GM23338 (cell line): Measurements from ENCODE around the gene BSND.

ENCODE experiments used
- CTCF ChIP-seq, 2 experiments: fragments of 200-600 bp in 1 of 2; sonication (generic) in 1 of 2; conservative IDR thresholded peaks; 2 replicates each; pipeline versions ENCODE4 v1.5.1 to v1.6.1; 2016 to 2017; ENCODE audit warnings: antibody characterized with exemption in 2 of 2, low read depth in 2 of 2, mild to moderate bottlenecking in 2 of 2, moderate library complexity in 1 of 2
- EZH2 ChIP-seq: fragments of 200-600 bp; sonication (generic); IDR thresholded peaks from one replicate; pipeline ENCODE4 v1.8.0; 2017; ENCODE audit warnings: antibody characterized with exemption, mild to moderate bottlenecking, low read depth; ENCODE audit not compliant: unreplicated experiment
- EZH2phosphoT487 ChIP-seq: fragments of 200-600 bp; sonication (generic); IDR thresholded peaks from one replicate; pipeline ENCODE4 v1.8.1; 2018; ENCODE audit warnings: antibody characterized with exemption; ENCODE audit not compliant: unreplicated experiment
- JUNB ChIP-seq: IDR thresholded peaks from one replicate; pipeline ENCODE4 v1.6.1; 2016; ENCODE audit warnings: antibody characterized with exemption; ENCODE audit not compliant: unreplicated experiment
- POLR2AphosphoS5 ChIP-seq: IDR thresholded peaks from 2 replicates; pipeline ENCODE4 v1.6.1; 2016; ENCODE audit warnings: antibody characterized with exemption, low read depth
- REST ChIP-seq: IDR thresholded peaks from one replicate; pipeline ENCODE4 v1.6.1; 2018; ENCODE audit warnings: antibody characterized with exemption; ENCODE audit not compliant: unreplicated experiment

GRCh38 chr1:55053265-55053954, 54.7 kb downstream of the BSND start:
- TF ChIP-seq CTCF (conservative IDR thresholded peaks at IDR 0.05; ENCODE audit: low read depth in 2 of 2) (no peak), EZH2phosphoT487 (no peak), REST (no peak), EZH2 (no peak), POLR2AphosphoS5 (no peak), JUNB (no peak)
